Measurements from ENCODE around the gene IGSF3.
"Not testable (repeated sequence)": the region's sequence is repeated elsewhere in the genome, so short reads cannot be mapped to it uniquely, and the experiment has no call there.

The IGSF3 gene

DNA sequence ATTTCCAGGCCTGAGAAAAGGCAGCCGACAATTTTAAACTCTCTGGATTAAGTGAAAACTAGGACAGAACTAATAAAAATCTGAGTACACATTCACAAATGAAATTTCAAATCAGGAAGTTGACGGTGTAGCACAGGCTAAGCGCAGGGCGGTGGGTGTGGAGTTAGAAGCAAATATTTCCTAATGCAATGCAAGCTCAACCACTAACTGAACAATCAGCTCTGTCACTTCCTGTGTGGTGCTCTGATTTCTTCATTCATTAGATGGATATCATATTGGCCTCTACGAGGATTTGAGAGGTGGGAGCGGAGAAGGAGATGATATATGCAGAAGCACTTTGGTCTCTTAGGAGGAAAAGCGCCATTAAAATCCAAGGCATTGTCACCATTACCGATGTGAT, 61.5 kb downstream of the IGSF3 start:
- H3K4me1 ChIP-seq (ENCODE audit: insufficient read depth, low read length); H3K9ac ChIP-seq (ENCODE audit: low read length): not testable (repeated sequence)

DNA sequence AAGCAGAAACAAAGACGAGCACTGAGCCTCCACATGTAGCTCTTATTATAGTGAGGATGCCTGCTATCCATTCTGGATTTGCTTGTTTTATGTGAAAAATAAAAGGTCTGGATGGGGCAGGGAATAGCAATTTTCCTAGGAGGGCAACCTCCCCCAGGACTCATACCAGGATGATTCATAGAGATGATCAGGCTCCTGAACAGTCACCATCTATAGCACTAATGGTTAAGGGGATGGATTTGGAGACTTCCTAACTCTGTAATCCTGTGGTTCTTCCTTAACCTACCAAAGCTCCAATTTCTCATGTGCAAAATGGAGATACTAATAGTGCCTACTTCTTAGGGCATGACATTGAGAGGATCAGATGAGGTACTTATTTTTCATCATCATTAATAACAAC, 62.2 kb downstream of the IGSF3 start:
- Histone ChIP-seq H3K36me3 (ENCODE audit: insufficient read depth, low read length) (no peaks in the 10 kb centered on the region), H3K27me3 (ENCODE audit: control insufficient read depth in 1 of 2, insufficient read depth in 2 of 2, low read length in 2 of 2) (no peaks in the 10 kb centered on the region), H3K9ac (ENCODE audit: low read length) (no peak overlapping the region), H3K4me1 (ENCODE audit: insufficient read depth, low read length) (no peaks in the 10 kb centered on the region), H3K27ac (ENCODE audit: low read depth, low read length) (no peak overlapping the region), H3K9me3 (ENCODE audit: low read length) (no peaks in the 10 kb centered on the region), H3K4me3 (ENCODE audit: low read depth in 1 of 2, low read length in 2 of 2) (no peak overlapping the region)

More for the DNA sequence above, 61.5 kb downstream of the IGSF3 start:
- H3K36me3 ChIP-seq (ENCODE audit: insufficient read depth, low read length); H3K27me3 ChIP-seq (ENCODE audit: control insufficient read depth in 1 of 2, insufficient read depth in 2 of 2, low read length in 2 of 2); H3K9me3 ChIP-seq (ENCODE audit: low read length); H3K4me3 ChIP-seq (ENCODE audit: low read depth in 1 of 2, low read length in 2 of 2); H3K27ac ChIP-seq (ENCODE audit: low read depth, low read length): not testable (repeated sequence)

DNA sequence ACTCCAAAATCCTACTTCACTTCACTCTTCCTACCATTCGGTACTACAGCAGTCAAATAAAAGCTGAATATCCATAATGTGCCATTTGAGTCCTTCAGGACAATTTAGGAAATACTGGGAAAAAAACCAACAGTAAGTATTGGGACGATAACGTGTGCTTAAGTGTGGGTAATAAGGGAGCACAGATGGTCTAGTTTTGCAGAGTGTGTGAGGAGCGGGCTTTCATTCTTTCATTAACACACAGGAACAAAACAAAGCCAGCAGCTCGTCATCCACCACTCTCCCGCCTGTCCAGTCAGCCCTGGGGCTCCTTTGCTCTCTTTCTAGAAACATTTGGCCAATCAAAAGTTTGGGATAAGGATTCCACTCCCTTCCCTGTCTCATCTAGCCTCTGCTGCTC, 63.1 kb downstream of the IGSF3 start:
- not testable (repeated sequence) for H3K27ac ChIP-seq (ENCODE audit: low read depth, low read length); H3K9ac ChIP-seq (ENCODE audit: low read length); H3K4me1 ChIP-seq (ENCODE audit: insufficient read depth, low read length); H3K9me3 ChIP-seq (ENCODE audit: low read length); H3K36me3 ChIP-seq (ENCODE audit: insufficient read depth, low read length); H3K4me3 ChIP-seq (ENCODE audit: low read depth in 1 of 2, low read length in 2 of 2); H3K27me3 ChIP-seq (ENCODE audit: control insufficient read depth in 1 of 2, insufficient read depth in 2 of 2, low read length in 2 of 2)

DNA sequence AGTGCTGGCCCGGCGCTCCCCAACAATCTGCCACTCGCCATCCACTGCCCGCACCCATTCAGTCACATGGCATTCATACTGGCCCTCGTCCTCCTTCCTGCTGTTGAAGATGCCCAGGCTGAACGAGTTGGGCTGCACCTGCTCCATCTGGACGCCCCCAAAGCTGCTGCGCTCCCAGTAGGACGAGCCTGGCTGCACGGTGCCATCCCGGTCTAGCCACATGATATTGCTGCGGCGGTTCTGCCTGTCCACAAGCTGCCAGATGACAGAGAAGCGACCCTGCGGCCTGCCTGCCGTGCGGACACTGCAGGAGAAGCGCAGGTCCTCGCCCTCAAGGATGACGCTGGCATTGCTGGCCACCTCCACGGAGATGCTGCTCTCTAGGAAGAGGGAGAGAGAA, 63.9 kb downstream of the IGSF3 start:
- not testable (repeated sequence) for H3K9me3 ChIP-seq (ENCODE audit: low read length); H3K4me3 ChIP-seq (ENCODE audit: low read depth in 1 of 2, low read length in 2 of 2); H3K36me3 ChIP-seq (ENCODE audit: insufficient read depth, low read length); H3K4me1 ChIP-seq (ENCODE audit: insufficient read depth, low read length); H3K27me3 ChIP-seq (ENCODE audit: control insufficient read depth in 1 of 2, insufficient read depth in 2 of 2, low read length in 2 of 2); H3K9ac ChIP-seq (ENCODE audit: low read length); H3K27ac ChIP-seq (ENCODE audit: low read depth, low read length)

DNA sequence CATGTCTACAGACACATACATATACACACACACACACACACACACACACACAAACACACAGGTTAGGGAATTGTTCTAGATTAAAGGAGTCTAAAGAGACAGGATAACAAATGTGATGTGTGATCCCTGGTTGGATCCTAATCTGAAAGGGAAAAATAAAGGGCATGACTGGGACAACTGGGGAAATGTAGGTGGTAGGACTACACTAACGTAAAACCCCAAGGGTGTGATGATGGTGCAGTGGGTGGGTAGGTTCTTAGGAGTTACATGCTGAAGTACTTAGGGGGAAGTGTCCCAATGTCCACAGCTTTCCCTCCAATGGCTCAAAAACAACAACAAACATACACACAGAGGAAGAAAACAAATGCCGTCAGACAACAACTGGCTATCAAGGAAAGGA, 68.2 kb downstream of the IGSF3 start:
- H3K9me3 ChIP-seq (ENCODE audit: low read length); H3K27ac ChIP-seq (ENCODE audit: low read depth, low read length): not testable (repeated sequence)

DNA sequence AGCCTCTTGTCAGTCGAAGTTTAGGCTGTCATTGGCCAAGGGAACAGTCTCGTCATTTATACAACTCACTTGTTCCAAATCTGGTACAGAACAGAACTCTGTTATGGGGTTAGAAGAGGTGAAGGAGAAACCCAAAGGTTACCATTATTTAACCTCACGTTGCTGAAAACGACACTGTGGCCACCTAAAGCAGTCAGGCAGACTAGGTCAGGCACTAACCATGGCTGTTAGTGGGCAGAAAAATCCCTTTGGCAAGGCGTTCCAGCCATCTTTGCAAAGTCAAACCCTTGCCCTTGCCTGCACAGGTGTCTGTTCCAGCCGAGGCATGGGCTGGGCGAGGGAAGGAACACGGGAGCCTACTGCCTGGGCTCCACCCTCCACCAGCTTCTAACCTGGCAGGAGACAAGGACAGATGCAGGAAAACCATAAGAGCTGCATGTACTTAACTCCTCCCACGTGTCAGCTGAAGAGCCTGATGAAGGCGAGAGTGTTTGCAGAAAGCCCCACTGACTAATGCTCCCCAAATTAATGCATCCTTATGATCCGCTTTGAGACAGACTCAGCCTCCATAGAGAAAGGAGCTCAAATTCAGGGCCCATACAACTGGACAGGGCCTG, 69.0 kb downstream of the IGSF3 start:
- H3K9me3 ChIP-seq (ENCODE audit: low read length); H3K4me3 ChIP-seq (ENCODE audit: low read depth in 1 of 2, low read length in 2 of 2); H3K27ac ChIP-seq (ENCODE audit: low read depth, low read length); H3K9ac ChIP-seq (ENCODE audit: low read length); H3K27me3 ChIP-seq (ENCODE audit: control insufficient read depth in 1 of 2, insufficient read depth in 2 of 2, low read length in 2 of 2); H3K4me1 ChIP-seq (ENCODE audit: insufficient read depth, low read length); H3K36me3 ChIP-seq (ENCODE audit: insufficient read depth, low read length): not testable (repeated sequence)

More for the DNA sequence above, 68.2 kb downstream of the IGSF3 start:
- H3K4me1 ChIP-seq (ENCODE audit: insufficient read depth, low read length); H3K36me3 ChIP-seq (ENCODE audit: insufficient read depth, low read length); H3K27me3 ChIP-seq (ENCODE audit: control insufficient read depth in 1 of 2, insufficient read depth in 2 of 2, low read length in 2 of 2); H3K4me3 ChIP-seq (ENCODE audit: low read depth in 1 of 2, low read length in 2 of 2); H3K9ac ChIP-seq (ENCODE audit: low read length): not testable (repeated sequence)

DNA sequence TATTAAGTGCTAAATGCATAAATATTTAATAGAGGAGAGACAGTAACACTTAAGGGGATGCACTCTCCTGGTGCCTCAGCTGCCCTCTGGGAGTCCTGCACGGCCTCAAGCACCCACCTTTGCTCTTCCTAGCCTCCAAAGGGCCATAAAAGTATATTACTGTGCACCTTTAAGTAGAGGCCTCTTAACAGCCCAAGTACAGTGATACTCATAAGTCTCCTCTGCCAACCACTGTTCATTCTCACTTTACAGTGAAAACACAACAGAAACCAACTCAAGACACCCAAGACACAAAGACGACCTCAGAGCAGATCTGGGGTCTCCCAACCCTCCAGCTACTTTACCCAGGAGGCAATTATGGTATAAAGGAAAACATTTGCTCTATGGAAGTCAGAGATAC, 70.1 kb downstream of the IGSF3 start:
- not testable (repeated sequence) for H3K27ac ChIP-seq (ENCODE audit: low read depth, low read length); H3K4me1 ChIP-seq (ENCODE audit: insufficient read depth, low read length); H3K36me3 ChIP-seq (ENCODE audit: insufficient read depth, low read length)

DNA sequence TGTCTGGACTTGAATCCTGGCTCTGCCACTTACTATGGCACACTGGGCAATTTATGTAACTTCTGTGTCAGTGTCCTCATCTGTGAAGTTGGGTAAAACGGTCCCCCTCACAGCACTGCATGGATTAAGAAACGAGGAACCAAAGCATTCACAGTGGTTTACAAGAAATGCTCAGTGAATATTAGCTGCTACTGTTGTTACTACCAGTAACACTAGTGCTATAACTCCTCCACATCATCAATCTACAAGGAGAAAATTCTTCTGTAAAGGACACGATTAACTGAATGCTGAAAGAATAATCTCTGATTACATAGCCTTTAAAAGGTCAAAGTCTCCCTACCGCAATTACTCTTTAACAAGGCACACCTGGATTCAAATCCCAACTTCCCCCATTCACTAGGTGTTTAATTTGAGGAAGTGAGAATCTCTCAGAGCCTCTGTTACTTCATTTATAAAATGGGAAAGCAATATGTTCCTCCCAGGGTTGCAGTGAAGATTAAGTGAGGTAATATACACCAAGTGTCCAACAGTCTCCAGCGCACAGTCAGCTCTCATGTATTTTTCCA, 70.7 kb downstream of the IGSF3 start:
- not testable (repeated sequence) for H3K9me3 ChIP-seq (ENCODE audit: low read length); H3K9ac ChIP-seq (ENCODE audit: low read length); H3K27ac ChIP-seq (ENCODE audit: low read depth, low read length); H3K4me1 ChIP-seq (ENCODE audit: insufficient read depth, low read length); H3K36me3 ChIP-seq (ENCODE audit: insufficient read depth, low read length); H3K4me3 ChIP-seq (ENCODE audit: low read depth in 1 of 2, low read length in 2 of 2); H3K27me3 ChIP-seq (ENCODE audit: control insufficient read depth in 1 of 2, insufficient read depth in 2 of 2, low read length in 2 of 2)

More for the DNA sequence above, 70.1 kb downstream of the IGSF3 start:
- not testable (repeated sequence) for H3K9me3 ChIP-seq (ENCODE audit: low read length); H3K27me3 ChIP-seq (ENCODE audit: control insufficient read depth in 1 of 2, insufficient read depth in 2 of 2, low read length in 2 of 2); H3K4me3 ChIP-seq (ENCODE audit: low read depth in 1 of 2, low read length in 2 of 2); H3K9ac ChIP-seq (ENCODE audit: low read length)

DNA sequence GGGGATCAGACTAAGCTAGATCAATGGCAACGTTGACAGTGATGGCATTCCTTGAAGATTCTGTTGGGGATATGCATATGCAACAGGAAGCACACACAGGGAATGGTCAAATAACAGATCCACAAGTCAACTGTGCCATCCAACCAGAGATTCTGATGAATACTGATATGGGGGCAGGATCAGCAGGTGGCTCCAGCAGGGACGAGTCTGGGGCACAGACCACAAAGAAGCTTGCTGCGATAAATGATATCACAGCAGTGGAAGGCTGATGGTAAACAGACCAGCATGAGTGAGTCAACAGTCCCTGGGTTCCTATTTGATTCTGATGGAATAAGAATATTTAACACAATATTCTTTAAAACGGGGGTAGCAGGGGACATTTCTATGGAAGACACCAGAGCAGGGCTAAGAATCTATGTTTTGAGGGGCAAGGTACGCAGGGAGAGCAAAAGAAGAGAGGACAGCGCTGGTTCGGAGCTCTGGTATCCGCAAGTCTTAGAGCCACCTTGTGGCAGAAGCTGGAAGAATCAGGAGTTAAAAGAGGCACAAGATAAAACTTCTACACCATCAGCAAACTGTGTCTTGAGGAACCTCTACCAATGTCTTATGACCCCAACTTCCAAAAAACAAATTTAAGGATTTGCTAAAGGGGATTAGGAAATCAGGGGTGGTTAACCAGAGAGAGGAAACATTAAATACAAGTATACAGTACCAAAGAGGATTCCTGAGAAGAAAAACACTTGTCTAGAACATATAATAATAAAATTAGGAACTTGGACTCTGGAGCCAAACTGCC, 71.4 kb downstream of the IGSF3 start:
- not testable (repeated sequence) for H3K27me3 ChIP-seq (ENCODE audit: control insufficient read depth in 1 of 2, insufficient read depth in 2 of 2, low read length in 2 of 2); H3K4me1 ChIP-seq (ENCODE audit: insufficient read depth, low read length); H3K27ac ChIP-seq (ENCODE audit: low read depth, low read length); H3K9ac ChIP-seq (ENCODE audit: low read length); H3K9me3 ChIP-seq (ENCODE audit: low read length); H3K36me3 ChIP-seq (ENCODE audit: insufficient read depth, low read length); H3K4me3 ChIP-seq (ENCODE audit: low read depth in 1 of 2, low read length in 2 of 2)

DNA sequence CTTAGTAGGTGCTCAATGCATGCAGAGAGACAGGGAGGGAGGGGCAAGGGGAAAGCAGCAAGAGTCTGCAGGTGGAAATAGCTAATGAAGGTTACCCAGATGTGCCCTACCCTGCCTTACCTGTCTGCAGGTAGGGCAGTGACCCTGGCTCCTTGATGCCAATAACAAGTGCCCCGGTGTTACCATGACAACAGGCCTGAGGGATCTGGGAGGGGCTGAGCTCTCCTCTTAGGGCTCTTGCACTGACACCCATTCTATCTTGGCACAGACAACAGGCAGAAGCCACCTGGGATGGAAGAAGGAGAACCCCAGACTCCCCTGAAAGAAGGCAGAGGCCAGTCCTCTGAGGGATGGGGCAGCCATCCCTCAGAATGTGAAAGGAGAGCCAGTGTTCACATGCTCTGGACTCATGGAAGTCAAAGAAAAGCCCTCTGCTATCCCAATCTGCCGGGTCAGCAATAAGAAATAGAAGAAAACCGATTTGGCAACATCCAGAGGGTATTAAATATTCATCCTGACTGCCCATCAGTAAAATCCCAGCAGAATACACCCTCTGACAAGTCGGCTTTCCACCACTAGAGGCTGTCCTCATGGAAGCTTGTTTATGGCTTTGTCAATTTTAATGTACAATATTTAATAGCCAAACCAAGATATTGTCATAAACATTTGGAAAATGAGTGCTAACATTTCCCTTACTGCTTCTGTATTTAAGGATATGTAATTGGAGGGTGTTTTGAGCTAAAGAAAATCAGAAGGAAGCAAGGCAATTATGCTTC, 72.3 kb downstream of the IGSF3 start:
- H3K4me3 ChIP-seq (ENCODE audit: low read depth in 1 of 2, low read length in 2 of 2); H3K9me3 ChIP-seq (ENCODE audit: low read length); H3K36me3 ChIP-seq (ENCODE audit: insufficient read depth, low read length); H3K9ac ChIP-seq (ENCODE audit: low read length); H3K27me3 ChIP-seq (ENCODE audit: control insufficient read depth in 1 of 2, insufficient read depth in 2 of 2, low read length in 2 of 2); H3K27ac ChIP-seq (ENCODE audit: low read depth, low read length); H3K4me1 ChIP-seq (ENCODE audit: insufficient read depth, low read length): not testable (repeated sequence)

DNA sequence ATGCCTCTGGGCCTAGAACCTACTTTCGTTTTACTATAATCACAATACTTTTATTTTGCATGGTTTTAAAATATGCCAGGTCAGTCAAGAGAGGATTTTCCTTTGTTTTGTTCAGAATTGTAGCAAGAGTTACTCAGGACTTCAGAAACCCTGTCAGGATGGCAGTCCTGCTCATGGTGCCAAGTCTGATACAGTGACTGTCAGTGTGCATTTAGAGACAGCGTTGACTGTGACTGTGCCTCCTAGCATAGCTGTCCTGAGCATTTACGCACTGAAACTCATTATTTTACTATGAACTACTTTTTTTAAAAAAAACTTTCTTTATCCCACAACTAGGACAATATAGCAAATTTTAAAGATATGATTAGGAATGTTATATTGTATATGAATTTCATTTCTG, 73.6 kb downstream of the IGSF3 start:
- not testable (repeated sequence) for H3K4me1 ChIP-seq (ENCODE audit: insufficient read depth, low read length); H3K36me3 ChIP-seq (ENCODE audit: insufficient read depth, low read length); H3K9ac ChIP-seq (ENCODE audit: low read length); H3K27ac ChIP-seq (ENCODE audit: low read depth, low read length); H3K27me3 ChIP-seq (ENCODE audit: control insufficient read depth in 1 of 2, insufficient read depth in 2 of 2, low read length in 2 of 2); H3K9me3 ChIP-seq (ENCODE audit: low read length); H3K4me3 ChIP-seq (ENCODE audit: low read depth in 1 of 2, low read length in 2 of 2)
